T-helper 22 cell (primary cell): ENCODE results near the gene TAS2R38.
"Not testable (repeated sequence)": the region's sequence is repeated elsewhere in the genome, so short reads cannot be mapped to it uniquely, and the experiment has no call there.

Experiments used
- DNase-seq: peaks from one replicate; pipeline ENCODE4 v3.0.0-alpha.2; 2020; ENCODE audit warnings: low read depth

The TAS2R38 gene

DNA sequence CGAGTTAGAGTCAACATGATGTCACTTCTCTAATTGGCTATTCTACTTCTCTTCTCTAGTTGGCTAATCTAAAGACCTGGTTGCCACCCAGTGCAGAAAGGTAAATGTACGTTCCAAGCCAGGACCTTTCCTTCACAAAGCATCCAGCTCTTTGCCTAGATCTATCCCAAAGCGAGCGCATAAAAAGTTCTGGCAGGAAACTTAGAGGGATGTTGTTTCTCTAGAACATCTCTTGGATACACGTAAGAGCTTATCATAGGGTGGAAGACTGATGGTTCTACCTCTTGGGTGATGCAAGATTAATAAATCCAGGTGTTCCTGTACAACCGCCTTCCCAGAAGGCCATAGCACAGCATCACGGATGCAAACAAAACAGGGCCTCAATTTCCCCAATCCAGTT, at the start of gene TAS2R38:
Gene TAS2R38, minus strand, starts transcription at position 101 of the 400 bp plus-strand sequence. Its CDS starts 84 bp downstream, at position 17.
- no peak for DNase-seq

DNA sequence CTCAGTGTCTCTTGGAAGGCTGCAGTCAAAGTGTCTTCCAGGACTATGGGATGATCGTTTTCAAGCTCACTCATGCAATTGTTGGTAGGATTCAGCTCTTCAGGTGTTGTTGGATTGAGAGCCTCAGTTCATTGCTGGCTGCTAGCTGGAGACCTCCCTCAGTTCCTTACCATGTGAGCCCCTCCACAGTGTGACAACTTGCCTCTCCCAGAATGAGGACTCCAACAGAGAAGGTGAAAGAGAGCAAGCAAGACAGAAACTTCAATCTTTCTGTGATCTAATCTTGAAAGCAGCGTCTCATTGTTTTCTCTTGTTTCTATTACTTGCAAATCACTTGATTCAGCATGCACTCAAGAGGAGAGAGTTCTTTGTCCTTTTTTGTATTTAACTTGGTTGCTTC, 44.6 kb upstream of the TAS2R38 start:
- DNase-seq = no peak

DNA sequence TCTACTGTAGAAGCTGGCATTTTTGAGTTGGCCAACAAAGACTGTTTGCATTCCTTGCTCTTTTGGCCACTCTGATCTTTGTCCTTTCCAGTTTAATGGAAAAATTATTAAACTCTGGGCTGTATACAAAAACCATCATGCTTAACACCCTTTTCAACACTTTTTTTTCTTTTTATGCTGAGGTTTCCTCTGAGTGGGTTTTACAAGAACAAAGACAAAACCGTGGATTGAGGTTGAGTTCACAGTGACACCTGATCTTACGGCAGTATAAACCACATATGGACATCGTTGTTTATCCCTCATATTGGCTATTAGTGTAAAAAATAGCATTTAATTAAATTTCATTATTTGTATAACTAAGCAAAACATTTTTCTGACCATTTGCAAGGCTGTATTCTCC, 43.9 kb upstream of the TAS2R38 start:
- DNase-seq = no peak

DNA sequence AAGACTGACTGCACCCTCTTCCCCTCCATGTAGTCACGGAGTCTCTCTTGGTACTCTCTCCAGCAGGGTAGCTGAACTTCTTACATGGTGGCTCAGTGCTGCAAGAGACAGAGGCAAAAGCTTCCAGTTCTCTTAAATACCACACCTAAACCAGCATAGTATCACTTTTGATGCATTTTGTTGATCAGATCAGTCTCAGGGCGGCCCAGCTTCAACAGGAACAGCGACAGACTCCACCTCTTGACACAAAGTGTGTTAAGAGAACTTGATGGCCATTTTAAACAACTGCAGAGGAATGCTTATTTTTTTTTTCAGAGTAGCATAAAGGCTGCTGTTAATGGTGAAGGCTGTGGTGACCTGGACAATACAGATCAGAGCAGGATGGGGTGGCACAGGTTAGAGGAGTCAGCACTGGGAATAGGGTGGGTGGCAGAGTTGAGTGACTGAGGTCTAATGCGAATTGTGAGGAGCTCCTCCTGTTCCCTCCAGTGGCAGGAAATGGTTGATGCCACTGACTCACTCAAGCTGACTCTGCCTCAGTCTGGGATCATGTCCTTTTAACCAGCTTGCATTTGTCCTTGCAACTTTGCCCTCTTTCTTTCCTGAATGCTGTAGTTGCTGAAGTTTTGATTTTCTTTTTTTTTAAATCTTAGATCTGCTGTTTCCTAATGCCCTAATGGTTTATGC, 39.4 kb upstream of the TAS2R38 start:
- DNase-seq = no peak

DNA sequence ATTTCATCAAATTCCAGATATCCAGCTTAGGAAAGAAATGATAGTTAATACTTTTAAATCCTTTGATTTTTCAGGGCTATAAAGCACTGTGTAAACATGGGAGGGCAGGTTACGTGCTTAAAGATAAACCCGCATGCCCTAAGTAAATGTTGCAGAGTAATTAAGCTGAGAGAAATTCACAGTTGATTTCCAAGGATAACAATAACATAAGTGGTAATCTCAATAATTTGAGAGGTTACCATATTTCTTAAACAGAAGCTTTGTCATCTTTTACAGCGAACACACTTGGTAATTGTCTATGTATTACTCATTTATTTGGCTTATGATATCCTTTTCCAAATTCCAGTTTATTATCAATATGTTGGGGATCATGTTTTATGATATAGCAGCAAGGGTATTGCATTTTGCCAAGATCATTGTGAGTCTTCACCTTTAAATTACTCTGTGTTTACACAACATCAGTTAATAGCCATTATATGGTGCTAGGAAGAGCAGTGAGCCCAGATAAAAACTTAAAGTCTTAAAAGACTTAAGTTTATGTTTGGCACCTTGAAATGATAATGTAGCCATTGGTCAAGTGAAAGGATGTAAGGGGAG, 37.5 kb upstream of the TAS2R38 start:
- DNase-seq = no peak

DNA sequence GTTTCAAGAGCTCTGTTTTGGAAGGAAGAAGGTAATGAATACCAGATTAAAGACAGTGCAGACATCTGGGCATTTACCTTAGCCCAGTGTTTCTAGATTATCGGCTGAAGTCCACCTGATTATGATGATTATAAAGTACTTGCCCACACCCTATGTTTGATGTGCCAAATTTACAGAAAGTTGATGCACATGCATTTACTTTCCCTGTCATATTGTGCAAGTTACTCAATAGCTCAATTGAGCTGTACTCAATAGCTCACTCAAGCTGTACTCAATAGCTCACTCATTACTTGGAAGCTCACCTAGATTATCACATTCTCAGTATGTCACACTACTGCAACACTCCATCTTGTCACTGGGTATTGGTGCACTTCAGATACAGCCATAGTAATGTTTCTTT, 35.6 kb upstream of the TAS2R38 start:
- DNase-seq = no peak

DNA sequence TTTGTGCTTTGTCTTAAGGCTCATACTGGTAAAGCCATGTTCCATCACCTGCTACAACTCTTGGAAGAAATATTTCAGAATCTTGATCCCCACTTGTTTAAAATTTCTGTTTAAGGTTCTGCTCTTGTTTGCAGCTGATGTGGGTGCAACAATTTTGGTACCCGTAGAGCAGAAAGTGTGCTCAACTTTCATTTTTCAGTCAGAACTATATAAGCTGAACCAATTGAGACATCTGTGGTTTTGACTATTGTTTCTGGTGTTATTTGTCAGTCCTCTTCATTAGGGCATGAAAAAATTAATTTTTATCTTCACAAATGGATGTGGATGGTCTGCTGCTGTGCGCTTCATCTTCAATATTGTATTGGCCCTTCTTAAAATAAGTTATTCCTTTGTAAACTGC, 33.0 kb upstream of the TAS2R38 start:
- DNase-seq = no peak

DNA sequence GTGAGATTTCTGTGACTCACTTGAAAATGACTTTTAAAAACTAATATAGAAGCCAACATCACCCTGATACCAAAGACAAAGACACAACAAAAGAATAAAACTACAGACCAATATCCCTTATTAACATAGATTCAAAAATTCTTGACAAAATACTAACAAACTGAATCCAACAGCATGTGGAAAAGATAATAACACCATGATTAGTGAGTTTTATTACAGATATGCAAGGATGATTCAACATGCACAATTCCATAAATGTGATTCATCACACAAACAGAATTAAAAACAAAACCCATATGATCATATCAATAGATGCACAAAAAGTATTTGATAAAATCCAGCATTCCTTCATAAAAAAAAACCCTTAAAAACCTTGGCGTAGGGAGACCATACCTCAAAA, 28.6 kb upstream of the TAS2R38 start:
- no peak for DNase-seq

DNA sequence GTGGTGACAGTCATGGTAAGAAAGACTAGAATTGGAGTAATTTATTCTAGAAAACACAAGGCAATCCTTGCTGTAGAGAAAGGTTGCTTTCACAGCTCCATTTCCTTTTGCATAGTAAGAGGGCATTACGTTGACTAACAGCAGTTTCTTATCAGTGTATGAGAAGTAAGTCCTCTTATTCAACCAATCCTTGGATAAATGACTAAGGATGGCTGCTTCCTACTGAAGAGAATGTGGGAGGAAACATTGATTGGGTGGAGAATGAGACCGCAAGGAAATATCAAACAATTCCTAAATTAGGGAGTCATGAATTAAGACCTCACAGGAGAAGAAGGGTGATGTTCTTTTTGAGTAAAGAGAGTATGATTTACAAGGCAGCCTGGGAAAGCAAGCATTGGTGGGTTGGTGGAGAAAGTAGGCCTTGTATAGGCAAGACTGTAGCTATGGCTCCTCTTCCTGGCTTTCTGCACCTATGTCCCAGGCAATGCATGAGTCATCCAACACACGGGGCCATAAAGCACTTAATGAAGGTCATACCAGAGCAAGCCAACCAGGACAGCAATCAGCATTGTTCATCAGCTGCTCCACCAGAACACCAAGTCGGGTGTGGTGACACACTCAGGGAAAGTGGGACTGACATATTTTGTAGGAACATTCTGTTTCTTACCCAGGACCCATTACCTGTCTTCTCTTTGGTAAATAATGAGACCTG, 27.7 kb upstream of the TAS2R38 start:
- no peak for DNase-seq

DNA sequence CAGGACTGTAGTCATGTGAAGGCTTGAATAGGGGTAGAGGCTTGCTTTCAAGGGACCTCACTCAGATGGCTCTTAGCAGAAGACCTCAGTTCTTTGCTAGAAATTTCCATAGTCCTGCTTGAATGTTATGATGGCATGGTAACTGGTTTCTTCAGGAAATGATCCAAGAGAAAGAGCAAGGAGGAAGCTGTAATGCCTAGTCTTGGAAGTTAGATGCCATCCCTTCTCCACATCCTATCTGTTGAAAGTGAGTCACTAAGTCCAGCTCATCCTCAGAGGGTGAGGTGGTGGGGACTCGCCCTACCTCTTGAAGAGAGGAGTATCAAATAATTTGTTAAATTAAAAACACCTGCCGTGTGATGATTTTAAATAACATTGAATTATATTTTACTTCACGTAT, 26.7 kb upstream of the TAS2R38 start:
- DNase-seq = no peak

DNA sequence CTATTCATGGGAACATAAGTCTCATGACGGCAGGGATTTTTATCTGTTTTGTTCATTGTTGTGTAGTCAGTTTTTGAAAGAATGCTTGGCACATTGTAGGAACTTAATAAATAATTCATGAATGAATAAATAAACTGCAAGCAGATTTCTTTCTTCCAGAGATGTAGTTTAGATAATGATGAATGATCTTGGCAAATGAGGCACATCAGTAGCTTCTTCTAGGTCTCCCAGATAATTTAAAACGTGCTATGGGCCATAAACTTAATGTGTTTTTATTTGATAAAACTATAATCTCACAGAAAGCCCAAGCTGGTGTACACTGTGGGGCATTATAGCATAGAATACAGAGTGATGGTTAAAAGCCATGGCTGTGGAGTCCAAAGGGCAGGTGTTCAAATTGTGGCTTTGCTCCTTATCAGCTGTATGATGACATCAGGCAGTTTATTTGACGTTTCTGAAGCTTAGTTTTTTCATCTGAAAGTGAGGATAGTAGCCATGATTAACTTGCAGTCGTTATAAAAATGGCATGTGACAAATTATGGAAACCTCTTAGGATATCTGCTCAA, 25.6 kb upstream of the TAS2R38 start:
- DNase-seq = no peak

DNA sequence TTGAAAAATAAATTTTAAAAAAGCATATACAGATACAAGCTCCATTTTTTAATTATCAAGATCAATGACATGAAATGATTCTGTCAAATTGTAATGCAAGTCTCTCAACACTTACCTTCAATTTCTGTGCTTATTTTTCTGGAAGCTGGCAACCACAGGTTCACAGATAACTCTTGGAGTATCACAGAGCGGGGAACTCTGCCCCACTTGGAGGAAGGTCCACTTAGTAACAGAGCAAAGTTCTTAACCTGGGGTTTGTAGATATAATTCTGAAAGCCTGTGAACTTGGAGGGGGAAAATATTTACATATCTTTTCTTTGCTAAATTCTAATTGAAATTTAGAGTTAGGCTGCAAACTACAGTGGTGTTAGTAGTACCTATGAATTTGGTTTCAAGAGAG, 19.8 kb upstream of the TAS2R38 start:
- DNase-seq = no peak

DNA sequence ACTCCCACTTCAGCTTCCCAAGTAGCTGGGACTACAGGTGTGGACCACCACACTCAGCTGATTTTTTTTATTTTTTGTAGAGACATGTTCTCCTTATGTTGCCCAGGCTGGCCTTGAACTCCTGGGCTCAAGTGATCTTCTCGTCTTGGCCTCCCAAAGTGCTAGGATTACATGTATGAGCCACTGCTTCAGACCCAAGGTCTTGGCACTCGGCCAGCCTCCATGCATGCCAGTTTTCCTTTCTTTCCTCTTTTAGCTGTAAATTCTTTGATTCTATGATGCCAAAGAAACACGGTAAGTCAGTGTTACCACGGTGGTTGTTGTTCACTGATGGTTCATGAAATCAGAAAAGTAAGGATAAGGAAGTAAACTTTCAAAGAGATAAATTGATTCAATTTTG, 19.1 kb upstream of the TAS2R38 start:
- DNase-seq = no peak

DNA sequence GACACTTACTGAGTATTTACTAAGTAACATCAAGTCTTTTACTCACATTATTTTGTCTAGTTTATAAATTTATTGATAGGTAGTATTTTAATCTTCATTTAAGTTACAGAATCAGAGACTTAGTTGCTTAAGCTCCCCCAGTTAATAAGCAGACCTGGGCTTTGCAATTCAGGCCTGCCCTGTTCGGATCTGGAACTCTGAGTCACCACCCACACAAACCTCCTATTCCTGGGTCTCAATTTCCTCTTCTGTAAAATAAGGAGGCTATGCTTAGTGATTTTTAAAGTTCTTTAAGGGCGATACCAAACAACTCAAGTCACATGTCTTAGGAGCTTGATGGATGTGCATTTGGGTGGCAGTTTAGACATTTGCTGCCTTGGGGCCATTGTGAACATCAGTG, 18.6 kb upstream of the TAS2R38 start:
- DNase-seq = no peak

DNA sequence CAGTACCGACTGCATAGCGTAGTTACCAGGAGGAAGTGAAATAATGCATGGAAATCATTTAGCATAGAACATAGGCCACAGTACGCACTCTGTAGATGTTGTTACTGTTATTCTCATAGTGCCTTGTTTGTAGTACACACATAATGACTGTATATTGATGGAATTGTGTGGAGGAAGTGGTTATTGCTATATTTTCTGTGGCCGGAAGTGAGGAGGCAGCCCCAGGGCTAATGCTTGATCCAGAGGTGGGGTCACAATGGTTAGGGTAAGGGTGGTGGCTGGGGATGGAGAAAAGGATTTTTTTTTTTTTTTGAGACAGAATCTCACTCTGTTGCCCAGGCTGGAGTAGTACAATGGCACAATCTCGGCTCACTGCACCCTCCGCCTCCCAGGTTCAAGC, 17.6 kb upstream of the TAS2R38 start:
- DNase-seq = no peak

DNA sequence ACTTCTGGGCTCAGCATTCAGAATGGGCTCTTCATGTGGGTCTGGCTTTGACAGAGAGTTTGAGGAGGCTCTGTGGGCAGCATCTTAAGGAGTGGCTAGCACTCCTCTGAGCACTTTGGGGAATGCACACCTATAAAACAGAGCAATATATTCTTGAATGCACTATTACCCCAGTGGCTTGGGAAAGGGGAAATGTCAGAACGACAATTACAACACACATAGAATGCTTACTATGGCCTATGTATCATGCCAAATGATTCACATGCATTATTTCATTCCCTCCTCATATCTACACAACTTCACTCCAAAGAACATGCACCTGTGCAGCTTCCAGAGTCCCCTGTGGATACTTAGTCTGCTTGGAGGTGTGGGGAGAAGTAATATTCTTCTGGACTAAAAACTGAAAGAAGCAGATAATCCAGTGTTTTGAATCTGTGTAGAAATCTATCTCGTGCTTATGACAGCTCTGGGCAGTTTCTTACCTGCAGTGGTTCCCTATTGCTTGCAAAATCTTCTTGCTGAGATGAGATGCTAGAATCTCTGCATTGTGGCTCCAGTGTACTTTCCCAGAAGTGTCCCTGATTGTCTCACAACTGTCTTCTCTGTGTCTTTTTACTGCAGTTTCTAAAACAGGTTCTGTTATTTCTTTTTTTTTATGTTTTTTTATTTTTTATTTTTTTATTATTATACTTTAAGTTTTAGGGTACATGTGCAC, 16.6 kb upstream of the TAS2R38 start:
- no peak for DNase-seq

DNA sequence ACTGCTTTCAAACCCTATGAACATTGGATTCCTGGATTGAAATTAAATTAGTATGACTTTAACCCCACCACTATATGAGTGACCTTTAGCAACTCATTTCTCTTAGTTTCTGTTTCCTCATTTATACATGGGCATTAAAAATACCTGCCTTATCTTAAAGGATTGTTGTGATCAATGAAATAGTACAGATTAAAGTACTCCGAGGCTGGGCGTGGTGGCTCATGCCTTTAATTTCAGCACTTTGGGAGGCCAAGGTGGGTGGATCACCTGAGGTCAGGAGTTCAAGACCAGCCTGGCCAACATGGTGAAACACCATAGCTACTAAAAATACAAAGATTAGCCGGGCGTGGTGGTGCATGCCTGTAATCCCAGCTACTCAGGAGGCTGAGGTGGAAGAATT, 14.2 kb upstream of the TAS2R38 start:
- not testable (repeated sequence) for DNase-seq

DNA sequence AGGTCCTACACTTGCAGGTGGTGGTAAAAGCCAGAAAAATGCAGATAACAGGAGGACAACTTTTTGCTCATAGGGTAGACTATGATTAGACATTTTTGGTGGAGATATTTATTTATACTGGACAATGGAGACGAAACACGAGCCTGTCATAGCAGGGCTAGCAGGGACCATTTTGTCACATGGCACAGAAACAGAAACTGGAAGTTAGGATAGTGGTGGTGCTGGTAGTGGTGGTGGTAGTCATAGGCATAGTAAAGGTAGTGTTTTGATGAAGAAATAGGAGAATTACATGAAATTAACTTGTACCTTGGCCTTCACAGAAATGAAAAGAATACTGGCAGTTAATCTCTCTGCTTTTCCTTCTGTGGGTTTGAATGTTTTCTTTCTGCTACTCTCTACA, 13.3 kb upstream of the TAS2R38 start:
- DNase-seq = no peak

DNA sequence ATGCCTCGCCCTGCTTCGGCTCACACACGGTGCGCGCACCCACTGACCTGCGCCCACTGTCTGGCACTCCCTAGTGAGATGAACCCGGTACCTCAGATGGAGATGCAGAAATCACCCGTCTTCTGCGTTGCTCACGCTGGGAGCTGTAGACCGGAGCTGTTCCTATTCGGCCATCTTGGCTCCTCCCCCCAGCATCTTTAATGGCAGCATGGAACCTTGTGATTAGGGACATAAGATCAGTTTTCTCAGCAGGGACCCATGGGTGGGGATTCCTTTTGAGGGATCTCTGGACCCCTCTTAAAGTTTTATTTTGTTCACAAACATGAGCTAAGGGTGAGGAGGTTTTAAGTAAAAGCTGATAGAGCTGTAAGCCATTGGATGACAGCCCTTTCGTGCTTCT, 12.4 kb upstream of the TAS2R38 start:
- DNase-seq = not testable (repeated sequence)

DNA sequence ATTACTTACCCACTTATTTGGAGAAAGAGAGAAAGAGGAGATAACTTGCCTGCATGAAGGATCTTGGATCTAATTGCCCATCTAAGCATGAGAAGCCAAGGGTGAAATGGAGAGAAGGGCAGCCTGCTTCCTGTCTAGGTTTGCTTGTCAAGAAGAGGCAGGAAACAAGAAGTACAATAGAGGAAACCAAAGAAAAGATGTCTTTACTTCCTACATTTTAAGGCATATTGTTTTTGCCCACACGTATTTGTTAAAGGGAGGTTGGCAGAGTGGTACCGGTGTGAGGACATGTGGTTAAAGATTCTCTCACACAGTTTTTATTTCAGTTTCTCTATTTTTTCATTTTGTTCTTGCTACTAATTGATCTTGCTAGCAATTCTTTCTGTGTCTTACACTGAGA, 6.0 kb upstream of the TAS2R38 start:
- DNase-seq = no peak

DNA sequence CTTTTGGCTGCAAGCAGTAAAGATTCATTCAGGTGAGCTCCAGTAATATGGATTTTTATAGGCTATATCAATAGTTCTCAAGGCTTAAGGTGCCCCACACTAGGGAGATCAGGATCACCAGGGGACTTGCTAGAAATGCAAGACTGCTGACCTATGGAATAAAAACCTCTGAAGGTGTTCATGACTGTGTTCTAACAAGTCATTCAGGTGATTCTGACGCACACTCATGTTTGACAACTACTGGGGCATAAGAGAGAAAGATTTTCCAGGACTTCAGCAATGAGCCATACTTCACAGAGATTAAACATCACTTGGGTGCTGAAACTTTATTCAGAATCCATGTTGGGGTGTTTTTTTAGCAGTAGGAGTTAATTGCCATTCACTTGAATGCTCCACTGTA, 4.8 kb upstream of the TAS2R38 start:
- DNase-seq = no peak

DNA sequence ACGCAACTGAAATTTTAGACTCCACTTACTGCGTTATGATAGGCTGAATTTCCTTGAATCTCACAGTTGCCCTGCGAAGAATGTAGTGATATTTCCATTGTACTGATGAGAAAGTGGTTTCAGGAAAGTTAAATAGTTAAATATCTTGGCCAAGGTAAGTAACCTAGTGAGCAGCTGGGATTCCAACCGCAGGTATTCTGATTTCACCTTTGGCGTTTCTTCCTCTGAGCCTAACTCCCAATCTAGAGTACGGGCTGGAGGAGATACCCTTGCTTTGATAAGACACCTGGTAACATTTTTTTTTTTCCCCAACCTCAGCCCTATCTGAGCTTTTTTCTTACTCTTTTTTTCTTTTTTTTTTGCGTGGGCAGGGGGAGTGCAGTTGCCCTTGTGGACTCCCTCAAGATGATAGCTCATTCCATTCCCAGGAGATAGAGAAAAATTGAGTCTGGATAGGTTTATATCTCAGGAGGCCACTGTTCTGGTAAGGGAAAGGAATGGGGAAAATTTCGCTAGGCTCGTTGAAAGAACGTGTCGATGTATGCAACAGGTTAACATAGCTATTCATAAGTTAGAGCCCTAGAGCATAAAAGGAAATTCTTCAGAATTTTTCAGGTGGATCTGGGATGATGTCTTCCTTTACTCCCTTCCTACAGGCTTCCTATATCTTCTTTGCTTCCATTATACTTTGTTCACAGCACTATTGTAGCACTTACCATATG, 3.1 kb upstream of the TAS2R38 start:
- no peak for DNase-seq
